Endothelial cell of umbilical vein (primary cell): ENCODE measurements around the gene LEMD3.

ENCODE experiments used
- CTCF ChIP-seq, 2 donors: IDR thresholded peaks; 1 replicate in 1 of 2; 2 replicates in 1 of 2; pipeline ENCODE4 v1.5.1; 2011; ENCODE audit warnings: low read length in 2 of 2, mild to moderate bottlenecking in 2 of 2, moderate library complexity in 2 of 2, control low read depth in 1 of 2, inconsistent platforms in 1 of 2, low read depth in 1 of 2; ENCODE audit not compliant: insufficient read depth in 1 of 2; ENCODE audit errors: extremely low read depth in 1 of 2
- POLR2AphosphoS5 ChIP-seq: IDR thresholded peaks from 2 replicates; pipeline ENCODE4 v1.6.1; 2012; ENCODE audit warnings: low read depth, mild to moderate bottlenecking, control low read depth, low read length, moderate library complexity; ENCODE audit not compliant: insufficient read depth

GRCh38 chr12:65125247-65125646 lies 44.1 kb upstream of the LEMD3 start:
- TF ChIP-seq CTCF (IDR thresholded peaks at IDR 0.05; ENCODE audit: extremely low read depth in 1 of 2, insufficient read depth in 1 of 2, low read depth in 1 of 2, low read length in 2 of 2) = no peak
- TF ChIP-seq POLR2AphosphoS5 = no peak
